Measurements from ENCODE around the gene E2F3.

E2F3 gene

DNA sequence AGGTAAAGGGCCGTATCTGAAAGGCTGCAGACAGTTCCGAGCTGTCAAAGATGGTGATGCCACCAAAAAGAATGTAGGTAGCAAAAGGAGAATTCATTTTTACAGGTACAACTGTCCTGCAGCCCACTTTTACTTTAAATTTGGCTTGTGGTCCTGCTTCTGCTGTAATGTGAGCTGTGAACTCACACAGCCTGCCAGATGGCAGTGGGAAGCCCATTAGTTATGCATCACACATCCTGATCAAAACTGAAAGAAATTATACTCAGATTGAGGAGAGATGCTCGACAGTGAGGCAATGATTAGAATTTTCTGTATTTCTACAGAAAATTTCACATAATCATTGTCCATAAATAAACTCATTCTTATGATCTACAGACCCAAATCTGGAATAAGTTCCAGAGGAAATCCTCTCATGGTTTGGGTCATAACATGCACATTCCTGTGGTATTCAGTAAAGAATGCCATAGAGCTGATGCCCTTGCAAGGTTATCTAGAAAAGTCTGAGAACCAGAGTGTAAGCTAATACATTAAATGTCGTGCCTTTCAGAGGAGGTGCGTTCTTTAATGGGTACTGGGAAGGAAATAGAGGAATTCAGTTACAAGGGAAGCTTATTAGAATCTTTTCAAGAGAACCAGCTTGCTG, 23.9 kb upstream of the E2F3 start:
- TF ChIP-seq, protein P1, sequence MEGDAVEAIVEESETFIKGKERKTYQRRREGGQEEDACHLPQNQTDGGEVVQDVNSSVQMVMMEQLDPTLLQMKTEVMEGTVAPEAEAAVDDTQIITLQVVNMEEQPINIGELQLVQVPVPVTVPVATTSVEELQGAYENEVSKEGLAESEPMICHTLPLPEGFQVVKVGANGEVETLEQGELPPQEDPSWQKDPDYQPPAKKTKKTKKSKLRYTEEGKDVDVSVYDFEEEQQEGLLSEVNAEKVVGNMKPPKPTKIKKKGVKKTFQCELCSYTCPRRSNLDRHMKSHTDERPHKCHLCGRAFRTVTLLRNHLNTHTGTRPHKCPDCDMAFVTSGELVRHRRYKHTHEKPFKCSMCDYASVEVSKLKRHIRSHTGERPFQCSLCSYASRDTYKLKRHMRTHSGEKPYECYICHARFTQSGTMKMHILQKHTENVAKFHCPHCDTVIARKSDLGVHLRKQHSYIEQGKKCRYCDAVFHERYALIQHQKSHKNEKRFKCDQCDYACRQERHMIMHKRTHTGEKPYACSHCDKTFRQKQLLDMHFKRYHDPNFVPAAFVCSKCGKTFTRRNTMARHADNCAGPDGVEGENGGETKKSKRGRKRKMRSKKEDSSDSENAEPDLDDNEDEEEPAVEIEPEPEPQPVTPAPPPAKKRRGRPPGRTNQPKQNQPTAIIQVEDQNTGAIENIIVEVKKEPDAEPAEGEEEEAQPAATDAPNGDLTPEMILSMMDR (IDR thresholded peaks at IDR 0.05; ENCODE audit: insufficient read depth, missing control alignments) = no peak
- DNase-seq (ENCODE audit: insufficient read length, low spot score) (no peak), FAIRE-seq (no peak)

DNA sequence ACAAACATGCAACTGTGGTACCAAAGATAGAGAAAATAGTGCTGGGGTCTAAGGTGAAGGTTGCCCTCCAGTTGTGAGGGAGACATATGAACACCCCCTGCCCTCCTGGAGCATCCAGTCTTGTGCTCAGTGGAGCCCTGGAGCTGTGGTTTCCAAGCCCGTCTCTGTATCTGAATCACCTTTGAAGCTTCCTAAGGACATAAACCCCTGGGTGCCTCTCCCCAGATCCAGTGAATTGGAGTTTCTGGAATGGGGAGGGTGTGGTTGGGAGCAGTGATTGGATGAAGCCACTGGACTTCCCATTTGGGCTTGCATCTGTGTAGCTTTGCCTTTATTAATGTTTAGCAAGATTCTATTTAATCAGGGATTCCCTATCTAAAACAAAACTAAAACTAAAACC, 22.4 kb upstream of the E2F3 start:
- FAIRE-seq (no peak), DNase-seq (ENCODE audit: insufficient read length, low spot score) (no peak)

DNA sequence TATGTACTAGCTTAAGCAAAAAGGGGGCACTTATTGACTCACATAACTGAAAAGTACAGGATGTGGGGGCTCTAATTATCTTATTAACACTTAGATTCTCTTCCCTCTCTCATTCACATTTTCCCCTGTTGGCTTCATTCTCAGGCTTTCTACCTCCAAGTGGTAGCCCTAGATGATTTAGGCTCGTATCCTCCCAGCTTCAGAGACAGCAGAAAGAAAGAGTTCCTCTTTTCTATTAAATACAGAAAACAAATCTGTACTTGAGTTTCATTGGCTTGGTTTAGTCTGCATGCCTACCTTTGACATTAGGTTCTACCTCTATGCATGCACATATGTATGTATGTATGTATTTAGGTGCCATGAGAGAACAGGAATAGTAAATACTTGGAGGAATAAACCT, 15.5 kb upstream of the E2F3 start:
- TF ChIP-seq, protein P1 (IDR thresholded peaks at IDR 0.05; ENCODE audit: insufficient read depth, missing control alignments) = no peak
- FAIRE-seq = no peak
- DNase-seq (ENCODE audit: insufficient read length, low spot score) = no peak

More for the DNA sequence above, 22.4 kb upstream of the E2F3 start:
- TF ChIP-seq, protein P1 (IDR thresholded peaks at IDR 0.05; ENCODE audit: insufficient read depth, missing control alignments) = no peak

DNA sequence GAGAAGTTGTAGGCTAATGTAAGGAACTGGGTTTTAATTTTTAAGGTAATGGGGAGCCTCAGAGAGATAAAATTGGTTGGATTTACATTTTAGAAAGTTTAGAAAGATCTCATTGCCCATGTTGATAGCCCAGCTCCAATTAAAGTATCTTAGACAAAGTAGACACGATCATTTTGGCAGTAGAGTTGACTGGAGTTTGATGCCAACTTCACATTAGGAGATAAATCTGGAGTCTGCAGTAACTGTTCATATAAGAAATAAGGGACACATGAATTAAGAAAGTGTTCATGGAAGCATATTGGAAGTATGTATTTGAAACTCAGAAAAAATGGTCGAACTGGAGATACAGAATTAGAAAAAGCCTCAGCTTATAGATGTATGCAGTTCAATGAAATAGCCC, 12.6 kb upstream of the E2F3 start:
- DNase-seq (ENCODE audit: insufficient read length, low spot score) (no peak), FAIRE-seq (no peak)
- TF ChIP-seq, protein P1 (IDR thresholded peaks at IDR 0.05; ENCODE audit: insufficient read depth, missing control alignments) = no peak

DNA sequence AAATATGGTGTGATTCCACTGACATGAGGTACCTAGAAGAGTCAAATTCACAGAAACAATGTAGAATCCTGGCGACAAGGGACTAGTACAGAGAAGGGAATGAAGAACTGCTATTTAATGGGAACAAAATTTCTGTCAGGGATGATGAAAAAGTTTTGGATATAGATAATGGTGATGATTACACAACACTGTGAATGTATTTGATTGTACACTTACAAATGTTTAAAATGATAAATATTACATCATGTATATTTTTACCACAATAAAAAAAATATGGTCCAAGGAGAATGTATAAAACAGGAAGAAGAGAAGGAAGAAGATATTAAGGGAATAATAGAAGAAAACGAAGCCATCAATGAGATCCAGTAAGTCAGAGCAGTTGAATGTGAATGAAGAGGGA, 8.4 kb upstream of the E2F3 start:
- FAIRE-seq (no peak), DNase-seq (ENCODE audit: insufficient read length, low spot score) (no peak)
- TF ChIP-seq, protein P1 (IDR thresholded peaks at IDR 0.05; ENCODE audit: insufficient read depth, missing control alignments) = no peak

DNA sequence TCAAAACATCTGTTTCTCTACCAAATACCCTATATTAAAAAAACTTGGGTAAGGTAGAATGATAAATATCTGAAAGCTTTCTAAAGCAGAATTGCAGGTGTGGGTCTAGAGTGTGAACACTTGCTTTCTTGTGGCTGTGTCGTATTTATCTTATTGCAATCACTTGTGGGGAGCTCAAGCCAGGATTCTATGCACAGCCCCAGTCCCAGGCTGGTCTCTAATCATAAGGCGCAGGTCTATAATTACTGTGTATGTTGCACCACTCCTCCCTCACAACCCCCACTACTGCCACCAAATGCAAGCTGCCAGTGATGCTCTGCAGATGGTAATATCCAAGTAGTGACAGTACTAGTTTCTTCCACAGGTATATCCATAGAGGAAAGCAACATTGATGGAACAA, 2.2 kb upstream of the E2F3 start:
- DNase-seq (ENCODE audit: insufficient read length, low spot score) (no peak), FAIRE-seq (no peak)
- TF ChIP-seq, protein P1 (IDR thresholded peaks at IDR 0.05; ENCODE audit: insufficient read depth, missing control alignments) = no peak

DNA sequence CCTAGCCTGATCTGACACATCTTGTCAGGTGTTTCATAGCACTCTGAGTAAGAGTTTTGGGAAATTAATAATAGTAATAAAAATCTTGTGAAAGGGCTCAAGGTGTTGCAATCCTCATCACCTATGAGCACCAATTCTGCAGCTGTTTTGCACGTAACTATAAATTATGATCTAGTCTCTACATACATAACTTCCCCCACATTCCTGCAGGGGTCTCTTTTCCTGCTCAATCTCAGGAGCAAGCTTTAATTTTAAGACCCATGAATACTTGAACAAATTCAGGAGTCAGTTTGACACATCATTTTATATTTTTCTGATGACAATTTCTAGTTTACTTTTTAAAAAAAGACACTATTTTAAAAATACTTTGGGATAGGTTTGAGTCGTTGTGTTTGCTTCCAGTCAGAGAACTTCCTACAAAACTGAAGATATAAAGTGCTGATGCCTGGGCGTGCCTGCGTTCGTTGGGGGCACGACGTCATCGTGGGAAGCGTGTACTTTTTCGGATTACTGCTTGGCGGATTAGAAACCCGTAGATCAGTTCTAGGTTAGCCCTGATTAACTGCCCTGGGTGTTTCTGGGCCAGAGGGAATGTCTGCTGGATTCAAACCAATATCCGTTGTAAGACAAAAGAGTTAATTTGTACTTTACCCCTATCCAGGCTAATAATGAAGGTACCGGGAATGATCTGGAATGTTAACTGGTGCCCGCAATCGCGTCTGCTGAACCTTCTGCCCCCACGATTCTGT, 1.0 kb upstream of the E2F3 start:
- FAIRE-seq (peak; percentile 83), DNase-seq (ENCODE audit: insufficient read length, low spot score) (peak; percentile 42)
- TF ChIP-seq, protein P1 (IDR thresholded peaks at IDR 0.05; ENCODE audit: insufficient read depth, missing control alignments) = peak; percentile 43
